NCI-H187 (cell line): ENCODE results near the gene MRM1.
A peak's percentile ranks its signal among the peaks of the same experiment; 100 is the strongest.

ENCODE experiments used
- DNase-seq, 2 experiments: peaks; one replicate each; lab custom pipeline; 2025; lab: John Stamatoyannopoulos, UW

Gene MRM1, protein sequence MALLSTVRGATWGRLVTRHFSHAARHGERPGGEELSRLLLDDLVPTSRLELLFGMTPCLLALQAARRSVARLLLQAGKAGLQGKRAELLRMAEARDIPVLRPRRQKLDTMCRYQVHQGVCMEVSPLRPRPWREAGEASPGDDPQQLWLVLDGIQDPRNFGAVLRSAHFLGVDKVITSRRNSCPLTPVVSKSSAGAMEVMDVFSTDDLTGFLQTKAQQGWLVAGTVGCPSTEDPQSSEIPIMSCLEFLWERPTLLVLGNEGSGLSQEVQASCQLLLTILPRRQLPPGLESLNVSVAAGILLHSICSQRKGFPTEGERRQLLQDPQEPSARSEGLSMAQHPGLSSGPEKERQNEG

DNA sequence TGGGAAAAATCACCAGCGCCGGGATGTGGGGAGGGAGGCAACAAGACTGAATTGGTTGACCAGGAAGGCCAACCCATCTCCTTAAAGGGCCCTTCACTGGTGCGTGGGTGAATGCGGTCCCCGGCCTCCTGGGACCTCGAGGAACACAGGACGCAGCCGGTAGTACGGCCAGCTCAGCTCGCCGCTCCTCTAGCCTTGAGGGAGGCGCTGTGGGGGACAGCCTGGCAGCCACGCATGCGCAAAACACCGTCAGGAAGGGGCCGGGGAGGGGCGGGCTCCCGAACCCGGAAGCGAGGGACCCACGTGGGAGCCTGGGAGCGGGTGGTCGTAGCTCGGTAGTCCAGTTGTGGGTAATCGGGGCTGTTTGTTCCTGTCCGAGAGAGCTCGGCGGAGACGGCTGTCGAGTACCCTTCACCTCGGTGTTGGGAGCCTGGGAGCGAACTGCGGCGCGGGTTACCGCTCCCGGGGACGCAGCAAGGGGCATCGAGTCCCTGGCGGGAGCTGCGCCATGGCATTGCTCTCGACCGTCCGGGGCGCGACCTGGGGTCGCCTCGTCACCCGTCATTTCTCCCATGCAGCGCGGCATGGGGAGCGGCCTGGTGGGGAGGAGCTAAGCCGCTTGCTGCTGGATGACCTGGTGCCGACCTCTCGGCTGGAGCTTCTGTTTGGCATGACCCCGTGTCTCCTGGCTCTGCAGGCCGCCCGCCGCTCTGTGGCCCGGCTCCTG lies at the start of gene MRM1:
Gene MRM1, plus strand, starts transcription at position 281 of the 727 bp plus-strand sequence. Its CDS starts 228 bp downstream, at position 509.
- DNase-seq, result peak; percentile 81 to 89

DNA sequence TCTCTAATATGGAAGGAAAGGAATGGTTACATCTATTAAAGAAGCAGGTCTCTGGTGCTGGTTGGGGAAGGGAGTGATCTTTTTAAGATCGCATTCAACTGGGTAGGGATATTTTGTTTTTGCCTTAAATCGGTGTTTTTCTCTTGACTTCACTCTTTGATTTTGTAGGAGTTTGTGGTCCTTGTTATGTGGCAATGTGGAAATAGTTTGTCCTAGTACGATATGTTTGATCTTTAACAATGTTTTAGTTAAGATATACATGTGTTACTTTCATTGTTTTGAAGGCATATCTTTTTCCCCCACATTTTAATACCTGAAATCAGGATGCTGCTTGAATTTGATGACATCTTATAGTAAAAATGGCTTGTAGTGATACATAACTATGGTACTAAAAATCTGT lies 47.9 kb upstream of the MRM1 start:
- DNase-seq, result no peak

DNA sequence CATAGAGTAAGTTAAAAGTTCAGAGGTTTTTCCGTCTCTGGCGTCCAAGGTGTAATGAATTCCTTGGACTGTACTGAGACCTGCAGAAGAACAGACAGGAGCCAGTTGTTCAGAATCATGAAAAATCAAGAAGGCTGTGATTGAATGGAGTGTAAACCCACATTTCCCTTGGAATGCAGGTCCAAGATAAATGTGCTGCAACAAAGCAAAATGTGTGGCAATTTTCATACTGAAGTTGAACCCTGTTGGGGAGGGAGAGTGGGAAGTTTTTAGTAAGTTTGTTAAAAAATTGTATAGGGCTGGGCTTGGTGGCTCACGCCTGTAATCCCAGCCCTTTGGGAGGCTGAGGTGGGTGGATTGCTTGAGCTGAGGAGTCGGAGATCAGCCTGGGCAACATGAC lies 35.3 kb upstream of the MRM1 start:
- no peak for DNase-seq

DNA sequence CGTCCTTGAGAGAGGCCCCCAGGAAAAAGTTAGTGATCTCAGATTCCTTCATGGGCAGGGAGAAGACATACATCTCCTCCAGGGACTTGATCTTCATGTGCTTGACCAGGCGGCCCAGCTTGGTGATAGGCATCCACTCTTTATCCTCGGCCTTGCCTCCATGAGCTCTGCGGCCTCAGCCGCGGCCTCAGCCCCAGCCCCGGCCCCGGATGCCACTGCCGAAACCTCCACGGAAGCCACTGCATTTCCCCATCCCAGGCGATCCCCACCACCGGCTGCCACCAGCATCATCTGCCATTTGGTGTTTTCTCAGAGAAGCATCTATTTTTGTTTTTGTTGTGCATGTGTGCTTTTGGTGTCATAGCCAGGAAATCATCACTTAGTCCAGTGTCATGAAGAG lies 26.4 kb upstream of the MRM1 start:
- no peak for DNase-seq

DNA sequence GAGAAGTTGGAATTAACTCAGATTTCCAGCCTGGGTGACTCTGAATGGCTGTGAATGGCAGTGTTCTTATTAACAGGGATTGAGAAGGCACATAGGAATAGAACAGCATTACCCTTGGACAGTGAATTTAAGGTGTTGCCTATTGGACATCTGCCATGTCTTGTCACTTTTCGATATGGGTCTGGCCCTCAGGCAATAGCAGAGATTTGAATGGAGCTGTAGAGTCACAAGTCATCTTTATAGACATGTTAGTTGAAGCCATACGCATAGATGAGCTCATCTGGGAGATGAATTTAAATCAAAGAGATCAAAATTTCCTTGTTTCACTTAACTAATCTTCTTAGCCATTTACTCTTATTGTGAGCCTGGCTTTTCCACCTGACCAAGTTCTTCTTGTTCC lies 24.6 kb upstream of the MRM1 start:
- no peak for DNase-seq

DNA sequence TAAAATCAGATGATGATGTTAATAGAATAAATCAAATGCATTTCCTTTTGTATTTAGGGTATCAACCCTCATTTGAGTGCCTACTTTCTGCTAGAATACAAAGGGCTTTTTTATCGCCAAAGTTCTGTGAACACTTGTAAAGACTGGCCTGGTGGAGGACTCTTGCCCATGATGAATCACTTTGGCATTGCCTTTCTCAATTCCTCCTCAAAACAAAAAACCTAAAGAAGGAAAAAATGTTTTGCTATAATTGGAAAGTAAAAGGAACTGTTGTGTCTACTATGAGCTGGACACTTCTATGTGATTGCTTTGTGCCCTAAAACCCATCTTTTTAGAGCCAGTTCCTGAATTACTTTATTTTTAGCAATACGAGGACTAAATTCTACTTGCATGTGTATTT lies 22.7 kb upstream of the MRM1 start:
- no peak for DNase-seq

DNA sequence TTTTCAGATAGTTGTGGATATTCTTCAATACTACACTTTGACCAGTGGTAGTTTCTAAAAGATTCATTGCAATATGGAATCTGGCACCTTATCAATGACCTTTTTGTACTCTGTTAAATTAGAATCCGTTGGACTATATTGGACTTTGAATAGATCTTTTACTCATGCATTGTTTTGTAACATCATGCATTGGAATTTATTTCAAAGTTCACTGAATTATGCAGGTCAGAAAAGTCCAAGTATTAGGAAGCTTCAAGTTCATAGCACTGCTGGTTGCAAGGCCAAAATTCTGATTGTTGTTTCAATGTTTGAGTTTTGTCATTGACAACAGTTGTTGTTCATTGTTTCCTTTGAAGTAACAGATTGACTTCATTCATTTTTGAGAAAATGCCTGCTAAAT lies 17.6 kb upstream of the MRM1 start:
- no peak for DNase-seq

DNA sequence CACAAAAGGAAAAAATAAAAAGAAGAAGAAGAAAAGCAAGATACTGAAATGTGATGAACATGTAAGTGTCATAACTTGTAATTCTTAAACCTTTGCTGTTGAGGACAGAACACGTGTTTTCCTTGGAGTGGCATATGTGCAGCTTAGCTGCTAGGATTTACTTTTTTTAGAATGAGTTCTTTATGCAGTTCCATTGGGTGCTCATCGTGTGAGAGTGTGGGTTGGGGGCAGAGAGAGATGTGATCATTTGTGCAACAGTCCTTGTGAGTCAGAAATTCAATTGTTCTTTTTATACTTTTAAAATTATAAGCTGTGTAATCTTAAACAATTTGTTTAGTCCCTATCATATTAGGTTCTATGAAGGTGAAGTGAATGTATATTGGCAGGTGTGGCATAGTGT lies 15.2 kb upstream of the MRM1 start:
- no peak for DNase-seq

DNA sequence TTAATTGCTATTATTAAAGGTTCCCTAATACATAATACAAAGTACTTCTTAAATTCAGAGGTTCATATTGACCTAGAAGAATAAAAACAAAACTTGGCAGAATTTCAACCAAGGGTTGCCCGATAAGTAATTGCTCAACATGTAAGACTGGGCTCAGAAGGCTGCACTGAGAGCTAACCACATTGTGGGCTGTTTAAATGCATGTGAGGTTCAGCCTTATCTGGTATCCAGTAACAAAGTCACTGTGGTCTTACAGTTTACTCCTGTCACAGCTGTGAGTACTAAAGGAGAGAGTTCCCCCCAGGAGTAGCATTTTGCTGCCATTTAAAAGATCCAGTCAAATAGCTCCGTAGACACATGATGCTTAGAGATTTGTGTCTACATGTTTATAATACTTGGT lies 11.3 kb upstream of the MRM1 start:
- no peak for DNase-seq

DNA sequence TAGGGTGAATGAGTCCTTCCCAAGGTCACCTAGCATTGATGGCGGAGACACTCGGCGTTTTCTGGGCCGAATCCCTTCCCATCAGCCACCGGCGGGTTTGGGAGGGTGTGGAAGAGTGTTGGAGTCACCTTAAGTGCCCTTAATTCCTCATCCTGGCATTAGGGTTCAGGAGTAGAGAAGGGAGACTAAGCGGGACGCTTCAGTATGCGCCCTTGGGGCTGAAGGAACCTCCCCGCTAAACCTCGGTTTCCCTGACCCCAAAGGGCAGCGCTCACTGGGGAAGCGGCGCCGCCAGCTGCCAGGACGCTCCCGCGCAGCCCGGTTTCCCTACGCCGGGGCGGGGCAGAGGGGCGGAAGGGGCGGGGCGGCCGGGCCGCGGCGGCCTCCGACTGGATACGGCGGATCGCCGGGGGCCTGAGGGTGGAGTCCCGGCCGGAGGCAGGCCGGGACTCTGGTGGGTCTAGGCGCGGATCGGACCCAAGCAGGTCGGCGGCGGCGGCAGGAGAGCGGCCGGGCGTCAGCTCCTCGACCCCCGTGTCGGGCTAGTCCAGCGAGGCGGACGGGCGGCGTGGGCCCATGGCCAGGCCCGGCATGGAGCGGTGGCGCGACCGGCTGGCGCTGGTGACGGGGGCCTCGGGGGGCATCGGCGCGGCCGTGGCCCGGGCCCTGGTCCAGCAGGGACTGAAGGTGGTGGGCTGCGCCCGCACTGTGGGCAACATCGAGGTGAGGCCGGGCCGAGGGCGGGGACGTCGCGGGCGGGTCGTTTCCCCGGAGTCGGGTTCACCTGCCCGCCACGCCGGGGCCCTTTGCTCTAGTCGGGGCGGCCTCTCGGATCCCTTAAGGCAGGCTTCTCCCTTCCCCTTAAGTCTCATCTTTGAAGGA lies 9.7 kb upstream of the MRM1 start, which contains the start of gene DHRS11:
Gene DHRS11, plus strand, starts transcription at position 446 of the 882 bp plus-strand sequence. Its CDS starts 131 bp downstream, at position 577.
- peak; percentile 37 to 62 for DNase-seq

DNA sequence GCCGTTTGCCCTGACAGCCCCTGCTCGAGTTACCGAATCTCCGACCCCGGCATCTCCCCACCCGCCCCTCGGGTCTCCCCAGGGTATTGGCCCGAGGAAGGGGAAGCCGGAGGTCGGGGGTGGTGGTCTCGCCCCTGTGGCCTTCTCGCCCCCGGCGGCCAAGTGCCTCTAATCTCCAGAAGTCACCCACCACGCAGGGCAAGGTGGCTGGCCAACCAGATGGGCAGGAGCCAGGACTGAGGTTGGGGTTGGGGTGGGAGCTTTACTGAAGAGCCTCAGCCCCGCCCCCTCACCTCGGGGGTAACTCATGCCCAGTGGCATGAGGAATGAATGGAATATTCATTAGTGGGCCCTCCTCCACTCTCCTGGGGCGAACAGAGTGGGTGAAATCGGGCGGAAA lies 9.1 kb upstream of the MRM1 start:
- no peak for DNase-seq

DNA sequence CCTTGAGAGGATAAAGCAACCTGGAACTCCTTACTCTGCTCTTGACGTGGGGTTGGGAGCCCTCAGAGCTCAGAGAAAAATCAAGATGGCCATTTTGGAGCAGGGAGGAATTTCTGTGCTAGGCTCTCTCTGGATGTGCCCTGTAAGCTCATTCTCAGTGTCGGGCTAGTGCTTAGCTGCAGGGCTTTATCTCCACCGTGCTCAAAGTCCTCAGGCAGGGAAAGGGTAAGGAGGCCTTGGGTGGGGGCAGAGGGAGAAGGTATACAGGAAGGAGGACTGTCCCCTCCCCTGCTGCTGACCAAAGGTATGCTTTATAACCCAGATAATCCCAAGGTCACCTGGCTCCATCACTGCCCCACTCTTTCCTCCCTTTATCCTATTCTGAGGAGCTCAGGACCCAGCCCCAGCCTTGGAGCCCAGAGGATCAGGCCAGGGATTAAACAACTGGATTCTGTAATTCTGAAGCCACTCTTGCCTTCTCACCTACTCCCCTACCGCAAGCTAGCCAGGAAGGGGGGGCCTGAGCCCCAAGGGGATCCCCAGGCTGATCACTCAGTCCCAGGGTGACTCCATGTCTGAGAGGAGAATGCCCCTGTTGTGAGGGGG lies 8.6 kb upstream of the MRM1 start:
- DNase-seq, result no peak

DNA sequence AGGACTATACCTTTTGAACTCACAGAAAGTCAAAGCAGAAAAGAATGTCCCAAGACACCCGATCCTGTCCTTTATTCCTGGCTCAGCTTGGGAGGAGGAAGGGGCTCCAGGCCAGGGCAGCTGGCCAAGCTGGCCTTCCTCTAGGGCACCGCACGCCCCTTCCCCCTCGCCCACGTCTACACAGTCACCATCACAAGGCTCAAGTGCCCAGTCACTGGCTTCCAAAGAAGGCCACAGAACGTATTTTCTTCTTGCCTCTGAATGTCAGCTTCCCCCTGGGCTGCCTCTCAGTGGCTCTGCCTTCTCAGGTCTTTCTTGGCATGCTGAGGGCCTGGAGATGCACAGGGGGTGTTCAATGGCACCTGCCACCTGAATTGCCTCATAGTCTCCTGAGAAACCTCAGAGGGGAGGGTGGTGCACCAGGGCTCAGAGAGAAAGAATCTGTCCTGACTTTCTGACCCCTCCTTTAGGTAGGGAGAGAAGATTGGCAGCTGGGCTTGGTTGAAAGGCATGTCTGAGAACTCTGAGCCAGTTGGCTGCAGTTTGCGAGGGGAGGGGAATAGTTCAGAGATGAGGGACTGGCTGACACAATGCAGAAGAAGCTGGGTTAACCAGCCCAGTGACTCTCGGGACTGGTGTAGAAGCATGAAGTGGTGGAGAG lies 7.6 kb upstream of the MRM1 start:
- DNase-seq, result no peak

DNA sequence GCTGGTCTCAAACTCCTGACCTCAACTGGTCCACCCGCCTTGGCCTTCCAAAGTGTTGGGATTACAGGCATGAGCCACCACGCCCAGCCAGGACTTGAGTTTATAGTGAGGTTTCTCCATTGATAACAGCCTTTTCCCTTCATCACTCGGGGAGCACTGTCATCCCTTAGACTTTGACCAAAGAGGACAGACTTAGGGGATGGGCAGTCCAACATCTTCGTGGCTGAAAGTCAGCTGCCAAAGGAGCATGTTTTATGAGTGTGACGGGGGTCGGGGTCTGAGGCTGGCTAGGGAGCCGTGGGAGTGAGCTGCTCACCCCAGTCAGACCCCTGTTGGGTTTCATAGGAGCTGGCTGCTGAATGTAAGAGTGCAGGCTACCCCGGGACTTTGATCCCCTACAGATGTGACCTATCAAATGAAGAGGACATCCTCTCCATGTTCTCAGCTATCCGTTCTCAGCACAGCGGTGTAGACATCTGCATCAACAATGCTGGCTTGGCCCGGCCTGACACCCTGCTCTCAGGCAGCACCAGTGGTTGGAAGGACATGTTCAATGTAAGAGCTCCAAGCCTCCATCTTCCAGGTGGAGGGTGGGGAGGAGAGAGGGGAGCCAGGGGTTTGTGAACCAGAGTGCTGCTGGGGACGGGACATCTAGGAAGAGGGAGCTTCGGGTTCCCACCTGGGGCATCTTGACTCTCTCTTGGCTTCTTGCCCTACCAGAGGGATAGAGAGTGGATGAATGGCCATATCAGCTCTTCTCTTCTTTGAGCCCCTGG lies 6.6 kb upstream of the MRM1 start:
- no peak for DNase-seq

DNA sequence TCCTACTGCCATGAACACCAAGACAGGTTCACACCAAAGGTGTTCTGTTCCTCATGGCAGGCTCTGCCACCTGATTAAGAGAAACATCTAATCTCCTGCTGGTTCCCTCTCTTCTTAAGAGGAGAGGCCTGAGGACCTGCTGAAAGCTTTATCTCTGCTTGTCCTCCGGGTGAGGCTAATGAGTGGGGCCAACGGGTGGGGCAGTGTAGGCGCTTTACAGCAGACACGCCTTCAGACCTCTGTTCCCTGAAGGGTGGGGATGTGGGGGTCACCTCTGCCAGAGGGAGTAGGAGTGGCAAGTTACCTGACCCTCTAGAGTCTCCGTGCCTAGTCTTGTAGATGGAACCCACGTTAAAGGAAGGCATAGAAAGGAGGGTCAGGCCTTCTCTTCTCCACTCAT lies 4.2 kb upstream of the MRM1 start:
- DNase-seq, result no peak

DNA sequence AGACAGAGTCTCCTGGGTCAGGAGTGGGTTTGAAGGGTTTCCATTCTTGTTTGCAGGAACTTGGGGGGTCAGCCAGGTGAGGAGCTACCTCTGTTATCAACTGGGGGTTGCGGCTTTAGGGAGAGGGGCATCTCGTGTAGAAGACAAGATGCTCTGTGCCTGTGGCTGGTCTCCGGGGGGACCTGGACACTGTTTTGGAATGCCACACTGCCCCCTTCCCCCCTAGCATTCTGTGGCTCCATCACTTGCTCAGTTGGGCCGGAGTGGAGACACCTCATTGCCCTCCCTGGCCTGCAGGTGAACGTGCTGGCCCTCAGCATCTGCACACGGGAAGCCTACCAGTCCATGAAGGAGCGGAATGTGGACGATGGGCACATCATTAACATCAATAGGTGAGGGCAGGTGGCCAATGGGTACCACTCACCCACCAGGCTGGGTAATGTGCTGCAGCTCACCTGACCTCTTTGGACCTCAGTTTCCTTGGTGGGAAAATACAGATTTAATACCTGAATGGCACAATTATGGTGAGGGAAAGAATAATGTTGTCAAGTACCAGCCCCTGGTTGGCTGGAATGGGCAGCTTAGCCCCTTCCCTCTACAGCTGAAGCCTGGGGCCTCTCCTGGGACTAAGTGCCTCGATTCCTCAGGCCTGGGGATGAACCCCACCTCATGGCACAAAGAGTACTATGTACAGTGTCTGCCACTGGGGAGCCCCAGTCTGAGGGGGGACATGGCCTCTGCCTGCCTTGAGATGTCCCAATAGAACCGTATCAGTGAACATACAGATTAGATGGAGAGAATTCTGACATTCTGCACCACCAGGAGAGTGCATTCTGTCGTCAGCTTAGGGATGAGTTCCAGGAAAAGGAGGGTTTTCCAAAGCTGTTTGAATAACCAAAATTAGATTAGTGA lies 3.3 kb upstream of the MRM1 start:
- DNase-seq, result no peak

DNA sequence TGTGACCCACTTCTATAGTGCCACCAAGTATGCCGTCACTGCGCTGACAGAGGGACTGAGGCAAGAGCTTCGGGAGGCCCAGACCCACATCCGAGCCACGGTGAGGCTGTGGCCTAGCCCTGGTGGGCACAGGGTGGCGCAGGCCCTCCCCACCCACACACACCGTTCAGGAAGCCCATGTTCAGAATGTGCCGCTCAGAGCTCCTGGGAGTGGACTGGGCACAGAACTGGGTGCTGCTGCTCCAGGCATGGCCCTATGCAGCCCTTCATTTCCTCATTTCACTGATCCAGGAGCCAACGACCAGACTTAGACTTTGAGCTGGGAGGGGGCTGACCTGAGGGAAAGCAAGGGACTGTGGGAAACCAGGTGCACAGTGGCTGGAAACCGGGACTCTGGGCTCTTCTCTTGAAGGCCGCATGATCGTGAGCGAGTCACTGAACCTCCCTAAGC lies 2.4 kb upstream of the MRM1 start:
- DNase-seq, result no peak

DNA sequence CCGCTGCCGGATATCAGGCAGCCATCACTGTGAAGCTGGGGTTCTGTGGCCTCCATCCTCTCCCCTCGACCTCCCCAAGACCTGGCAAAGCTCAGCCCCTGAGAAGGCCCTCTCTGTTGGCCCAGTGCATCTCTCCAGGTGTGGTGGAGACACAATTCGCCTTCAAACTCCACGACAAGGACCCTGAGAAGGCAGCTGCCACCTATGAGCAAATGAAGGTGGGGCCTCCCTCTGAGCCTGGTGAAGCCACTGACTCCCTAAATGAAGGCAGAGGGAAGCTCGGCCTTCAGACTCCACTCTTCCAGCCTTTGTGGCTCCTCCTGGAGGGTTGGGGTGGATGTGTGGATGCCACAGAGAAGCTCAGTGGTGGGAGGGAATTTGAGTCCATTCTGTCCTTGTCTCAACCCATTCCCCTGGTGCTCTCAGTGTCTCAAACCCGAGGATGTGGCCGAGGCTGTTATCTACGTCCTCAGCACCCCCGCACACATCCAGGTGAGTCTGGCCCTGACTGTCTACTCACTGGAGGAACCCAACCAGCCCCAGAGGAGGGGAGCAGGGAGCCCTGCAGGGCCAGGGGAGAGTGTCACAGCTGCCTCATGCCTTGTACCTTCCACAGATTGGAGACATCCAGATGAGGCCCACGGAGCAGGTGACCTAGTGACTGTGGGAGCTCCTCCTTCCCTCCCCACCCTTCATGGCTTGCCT lies 1.7 kb upstream of the MRM1 start:
- DNase-seq, result no peak

DNA sequence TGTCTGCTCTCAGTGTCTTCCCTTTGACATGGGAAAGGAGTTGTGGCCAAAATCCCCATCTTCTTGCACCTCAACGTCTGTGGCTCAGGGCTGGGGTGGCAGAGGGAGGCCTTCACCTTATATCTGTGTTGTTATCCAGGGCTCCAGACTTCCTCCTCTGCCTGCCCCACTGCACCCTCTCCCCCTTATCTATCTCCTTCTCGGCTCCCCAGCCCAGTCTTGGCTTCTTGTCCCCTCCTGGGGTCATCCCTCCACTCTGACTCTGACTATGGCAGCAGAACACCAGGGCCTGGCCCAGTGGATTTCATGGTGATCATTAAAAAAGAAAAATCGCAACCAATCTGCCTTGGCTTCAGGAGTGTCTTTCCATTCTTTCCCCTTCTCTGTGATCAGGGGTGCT lies 918 bp upstream of the MRM1 start:
- no peak for DNase-seq
